Fibroblast of lung (primary cell): ENCODE data around the gene RGS17.

ENCODE experiments used
- EZH2 ChIP-seq: IDR thresholded peaks from 2 replicates; pipeline ENCODE4 v1.5.1; 2012; ENCODE audit warnings: low read length, control low read depth, mild to moderate bottlenecking; ENCODE audit errors: missing control alignments
- TF ChIP-seq, protein P1 (sequence below), 2 donors: IDR thresholded peaks in 1 of 2; conservative IDR thresholded peaks in 1 of 2; 1 replicate in 1 of 2; 2 replicates in 1 of 2; pipeline ENCODE4 v1.5.1; 2011 to 2012; ENCODE audit warnings: low read length in 2 of 2, control low read depth in 1 of 2, inconsistent platforms in 1 of 2, low read depth in 1 of 2, mild to moderate bottlenecking in 1 of 2

DNA sequence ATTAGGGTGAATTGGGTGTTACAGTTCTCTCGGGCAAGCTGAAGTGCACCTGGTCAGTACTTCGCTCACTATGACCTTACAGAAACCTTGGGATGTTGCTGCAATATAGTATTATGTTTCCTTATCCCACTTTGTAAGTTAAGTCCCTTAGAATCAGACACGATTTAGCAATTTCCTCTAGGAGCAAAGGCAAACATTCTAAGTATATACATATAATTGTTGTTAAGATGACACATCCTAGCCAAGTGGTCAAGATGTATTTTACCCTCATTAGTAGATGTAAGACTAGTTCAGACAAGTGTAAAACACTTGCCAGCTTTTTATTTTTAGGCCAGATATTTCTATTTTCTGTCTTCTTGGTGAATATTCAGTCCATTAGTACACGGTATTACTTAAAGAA is 31.1 kb upstream of the RGS17 start:
- TF ChIP-seq, protein P1, sequence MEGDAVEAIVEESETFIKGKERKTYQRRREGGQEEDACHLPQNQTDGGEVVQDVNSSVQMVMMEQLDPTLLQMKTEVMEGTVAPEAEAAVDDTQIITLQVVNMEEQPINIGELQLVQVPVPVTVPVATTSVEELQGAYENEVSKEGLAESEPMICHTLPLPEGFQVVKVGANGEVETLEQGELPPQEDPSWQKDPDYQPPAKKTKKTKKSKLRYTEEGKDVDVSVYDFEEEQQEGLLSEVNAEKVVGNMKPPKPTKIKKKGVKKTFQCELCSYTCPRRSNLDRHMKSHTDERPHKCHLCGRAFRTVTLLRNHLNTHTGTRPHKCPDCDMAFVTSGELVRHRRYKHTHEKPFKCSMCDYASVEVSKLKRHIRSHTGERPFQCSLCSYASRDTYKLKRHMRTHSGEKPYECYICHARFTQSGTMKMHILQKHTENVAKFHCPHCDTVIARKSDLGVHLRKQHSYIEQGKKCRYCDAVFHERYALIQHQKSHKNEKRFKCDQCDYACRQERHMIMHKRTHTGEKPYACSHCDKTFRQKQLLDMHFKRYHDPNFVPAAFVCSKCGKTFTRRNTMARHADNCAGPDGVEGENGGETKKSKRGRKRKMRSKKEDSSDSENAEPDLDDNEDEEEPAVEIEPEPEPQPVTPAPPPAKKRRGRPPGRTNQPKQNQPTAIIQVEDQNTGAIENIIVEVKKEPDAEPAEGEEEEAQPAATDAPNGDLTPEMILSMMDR (conservative IDR thresholded peaks at IDR 0.05 in 1 of 2, IDR thresholded peaks at IDR 0.05 in 1 of 2; ENCODE audit: low read depth in 1 of 2, low read length in 2 of 2), result no peak
- TF ChIP-seq EZH2, result no peak
